SK-N-SH treated with all-trans-retinoic acid at 6 μM for 48 hours (cell line): ENCODE data around the gene JADE3.

Experiments
- ATAC-seq: fragments of 200-7000 bp; cut with Tn5 transposase; 3 replicates; pipeline ENCODE4 v1.9.1; 2020; ENCODE audit warnings: mild to moderate bottlenecking, moderate library complexity
- ARNTL ChIP-seq: fragments of 450-650 bp; formaldehyde crosslinking; IDR thresholded peaks from 2 replicates; pipeline ENCODE4 v1.5.0; 2020; ENCODE audit warnings: low read depth, mild to moderate bottlenecking, moderate library complexity, borderline replicate concordance
- BACH2 ChIP-seq: fragments of 250-450 bp; sonication (Bioruptor Pico); IDR thresholded peaks from 2 replicates; pipeline ENCODE4 v1.9.0; 2021; ENCODE audit warnings: mild to moderate bottlenecking, borderline replicate concordance
- CREB5 ChIP-seq: fragments of 250-450 bp; sonication (Bioruptor Pico); IDR thresholded peaks from 2 replicates; pipeline ENCODE4 v1.5.1; 2020; ENCODE audit warnings: low read depth, mild to moderate bottlenecking, moderate library complexity
- CSDC2 ChIP-seq: fragments of 250-450 bp; sonication (Bioruptor Pico); IDR thresholded peaks from 2 replicates; pipeline ENCODE4 v1.5.0; 2020; ENCODE audit warnings: mild to moderate bottlenecking, moderate library complexity
- CSRNP3 ChIP-seq: fragments of 250-450 bp; sonication (Bioruptor Pico); IDR thresholded peaks from 2 replicates; pipeline ENCODE4 v1.5.1; 2021; ENCODE audit warnings: mild to moderate bottlenecking, moderate library complexity
- ESRRG ChIP-seq: fragments of 250-450 bp; sonication (Bioruptor Pico); IDR thresholded peaks from 2 replicates; pipeline ENCODE4 v1.6.1; 2021; ENCODE audit warnings: mild to moderate bottlenecking
- GLIS3 ChIP-seq: fragments of 250-450 bp; sonication (Bioruptor Pico); IDR thresholded peaks from 2 replicates; pipeline ENCODE4 v1.5.0; 2020; ENCODE audit warnings: mild to moderate bottlenecking, moderate library complexity
- ISL1 ChIP-seq: fragments of 250-450 bp; sonication (Bioruptor Pico); IDR thresholded peaks from 2 replicates; pipeline ENCODE4 v2.1.2; 2022; ENCODE audit warnings: mild to moderate bottlenecking, moderate library complexity
- OSR1 ChIP-seq: fragments of 250-450 bp; sonication (Bioruptor Pico); IDR thresholded peaks from 2 replicates; pipeline ENCODE4 v1.8.0; 2022; ENCODE audit warnings: moderate library complexity, mild to moderate bottlenecking, inconsistent platforms
- PATZ1 ChIP-seq: fragments of 250-450 bp; sonication (Bioruptor Pico); IDR thresholded peaks from 2 replicates; pipeline ENCODE4 v1.8.0; 2020; ENCODE audit warnings: mild to moderate bottlenecking, moderate library complexity, borderline replicate concordance
- PPARA ChIP-seq: fragments of 250-450 bp; sonication (Bioruptor Pico); IDR thresholded peaks from 2 replicates; pipeline ENCODE4 v1.5.0; 2020; ENCODE audit warnings: mild to moderate bottlenecking, borderline replicate concordance
- RARB ChIP-seq: fragments of 250-450 bp; sonication (Bioruptor Pico); IDR thresholded peaks from 2 replicates; pipeline ENCODE4 v1.8.0; 2021; ENCODE audit warnings: mild to moderate bottlenecking, moderate library complexity
- SNAI2 ChIP-seq: fragments of 250-450 bp; sonication (Bioruptor Pico); IDR thresholded peaks from 2 replicates; pipeline ENCODE4 v1.5.0; 2020; ENCODE audit warnings: mild to moderate bottlenecking, moderate library complexity
- TCF4 ChIP-seq: fragments of 250-450 bp; sonication (Bioruptor Pico); IDR thresholded peaks from 2 replicates; pipeline ENCODE4 v1.8.0; 2021; ENCODE audit warnings: mild to moderate bottlenecking, moderate library complexity, borderline replicate concordance
- TOX ChIP-seq: fragments of 250-450 bp; sonication (Bioruptor Pico); IDR thresholded peaks from 2 replicates; pipeline ENCODE4 v1.8.0; 2021; ENCODE audit warnings: mild to moderate bottlenecking, moderate library complexity, borderline replicate concordance
- ZFP3 ChIP-seq: fragments of 250-450 bp; sonication (Bioruptor Pico); IDR thresholded peaks from 2 replicates; pipeline ENCODE4 v1.5.0; 2020; ENCODE audit warnings: mild to moderate bottlenecking, moderate library complexity
- ZFP30 ChIP-seq: fragments of 450-650 bp; formaldehyde crosslinking; IDR thresholded peaks from 2 replicates; pipeline ENCODE4 v1.5.0; 2022; ENCODE audit warnings: mild to moderate bottlenecking, moderate library complexity
- ZNF565 ChIP-seq: fragments of 450-650 bp; formaldehyde crosslinking; conservative IDR thresholded peaks from 2 replicates; pipeline ENCODE4 v1.5.0; 2020; ENCODE audit warnings: low read depth, mild to moderate bottlenecking, moderate library complexity
- ZNF70 ChIP-seq: fragments of 450-650 bp; formaldehyde crosslinking; IDR thresholded peaks from 2 replicates; pipeline ENCODE4 v1.5.0; 2020; ENCODE audit warnings: mild to moderate bottlenecking, moderate library complexity
- ZNF8 ChIP-seq: fragments of 450-650 bp; formaldehyde crosslinking; IDR thresholded peaks from 2 replicates; pipeline ENCODE4 v1.5.0; 2020; ENCODE audit warnings: mild to moderate bottlenecking, moderate library complexity
- TF ChIP-seq, protein P1 (sequence below): fragments of 250-450 bp; sonication (Bioruptor Pico); IDR thresholded peaks from 2 replicates; pipeline ENCODE4 v1.5.0; 2020; ENCODE audit warnings: mild to moderate bottlenecking, moderate library complexity

The JADE3 gene

GRCh38 chrX:46910415-46910814 is 1.8 kb upstream of the JADE3 start:
- ATAC-seq = no peak
- TF ChIP-seq RARB (CRISPR knock-in tag) = no peak
- no peak for TF ChIP-seq ESRRG (CRISPR knock-in tag)
- TF ChIP-seq ZFP3 (CRISPR knock-in tag) = no peak
- TF ChIP-seq ZNF8 (CRISPR knock-in tag) = no peak
- TF ChIP-seq BACH2 = no peak
- no peak for TF ChIP-seq ARNTL (CRISPR knock-in tag)
- no peak for TF ChIP-seq GLIS3 (CRISPR knock-in tag)
- no peak for TF ChIP-seq CSRNP3
- TF ChIP-seq ZNF565 (CRISPR knock-in tag) = no peak
- no peak for TF ChIP-seq ISL1 (CRISPR knock-in tag)
- TF ChIP-seq, protein P1, sequence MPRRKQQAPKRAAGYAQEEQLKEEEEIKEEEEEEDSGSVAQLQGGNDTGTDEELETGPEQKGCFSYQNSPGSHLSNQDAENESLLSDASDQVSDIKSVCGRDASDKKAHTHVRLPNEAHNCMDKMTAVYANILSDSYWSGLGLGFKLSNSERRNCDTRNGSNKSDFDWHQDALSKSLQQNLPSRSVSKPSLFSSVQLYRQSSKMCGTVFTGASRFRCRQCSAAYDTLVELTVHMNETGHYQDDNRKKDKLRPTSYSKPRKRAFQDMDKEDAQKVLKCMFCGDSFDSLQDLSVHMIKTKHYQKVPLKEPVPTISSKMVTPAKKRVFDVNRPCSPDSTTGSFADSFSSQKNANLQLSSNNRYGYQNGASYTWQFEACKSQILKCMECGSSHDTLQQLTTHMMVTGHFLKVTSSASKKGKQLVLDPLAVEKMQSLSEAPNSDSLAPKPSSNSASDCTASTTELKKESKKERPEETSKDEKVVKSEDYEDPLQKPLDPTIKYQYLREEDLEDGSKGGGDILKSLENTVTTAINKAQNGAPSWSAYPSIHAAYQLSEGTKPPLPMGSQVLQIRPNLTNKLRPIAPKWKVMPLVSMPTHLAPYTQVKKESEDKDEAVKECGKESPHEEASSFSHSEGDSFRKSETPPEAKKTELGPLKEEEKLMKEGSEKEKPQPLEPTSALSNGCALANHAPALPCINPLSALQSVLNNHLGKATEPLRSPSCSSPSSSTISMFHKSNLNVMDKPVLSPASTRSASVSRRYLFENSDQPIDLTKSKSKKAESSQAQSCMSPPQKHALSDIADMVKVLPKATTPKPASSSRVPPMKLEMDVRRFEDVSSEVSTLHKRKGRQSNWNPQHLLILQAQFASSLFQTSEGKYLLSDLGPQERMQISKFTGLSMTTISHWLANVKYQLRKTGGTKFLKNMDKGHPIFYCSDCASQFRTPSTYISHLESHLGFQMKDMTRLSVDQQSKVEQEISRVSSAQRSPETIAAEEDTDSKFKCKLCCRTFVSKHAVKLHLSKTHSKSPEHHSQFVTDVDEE (CRISPR knock-in tag) = no peak
- no peak for TF ChIP-seq ZFP30 (CRISPR knock-in tag)
- TF ChIP-seq OSR1 = no peak
- TF ChIP-seq PATZ1 (CRISPR knock-in tag) = no peak
- no peak for TF ChIP-seq PPARA
- no peak for TF ChIP-seq TOX (CRISPR knock-in tag)
- no peak for TF ChIP-seq CSDC2 (CRISPR knock-in tag)
- no peak for TF ChIP-seq ZNF70 (CRISPR knock-in tag)
- no peak for TF ChIP-seq SNAI2
- no peak for TF ChIP-seq CREB5 (CRISPR knock-in tag)

DNA sequence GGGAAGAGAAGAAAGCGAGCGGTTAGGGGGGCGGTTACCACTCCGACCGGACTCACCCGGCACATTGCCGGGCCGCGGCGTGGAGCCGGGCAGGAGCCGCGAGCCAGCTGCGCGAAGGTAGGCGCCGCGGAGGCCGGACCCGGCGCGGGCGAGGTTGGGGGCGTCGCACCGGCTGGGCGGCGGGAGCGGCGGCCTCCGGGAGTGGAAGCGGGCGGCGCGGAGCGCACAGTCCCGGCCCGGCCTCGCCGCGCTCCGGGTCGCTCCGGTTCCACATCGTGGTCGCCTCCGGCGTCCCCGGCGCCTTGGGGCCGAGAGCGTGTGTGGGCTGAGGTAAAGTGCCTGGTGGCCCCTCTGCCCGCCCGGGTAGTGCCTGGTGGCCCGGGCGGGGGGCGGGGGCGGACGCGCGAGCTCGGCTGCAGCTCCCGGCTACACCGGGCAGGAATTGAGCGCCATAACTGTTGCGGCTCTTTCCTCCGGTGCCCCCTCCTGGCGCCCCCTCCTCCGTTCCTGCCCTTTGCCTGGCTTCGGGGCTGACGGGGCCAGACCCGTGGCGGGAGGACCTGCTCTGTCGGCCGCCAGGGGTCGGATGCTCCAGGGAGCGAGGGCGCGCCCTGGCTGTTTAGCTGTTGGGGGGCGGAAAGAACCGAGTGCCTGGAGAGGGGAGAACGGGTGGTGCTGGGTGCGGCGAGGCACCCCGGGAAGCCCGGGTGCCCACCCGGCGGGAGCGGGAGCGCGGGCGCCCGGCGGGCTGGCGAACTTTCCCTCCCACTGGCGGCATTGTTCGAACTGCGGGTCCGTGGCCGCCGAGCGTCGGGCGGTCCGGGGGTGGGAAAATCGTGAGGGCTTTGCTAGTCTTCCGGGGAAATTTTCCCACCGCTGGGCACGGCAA is 626 bp downstream of the JADE3 start:
- peak; percentile 84 for ATAC-seq
- no peak for TF ChIP-seq TCF4 (CRISPR knock-in tag)
- TF ChIP-seq CSDC2 (CRISPR knock-in tag) = no peak
- TF ChIP-seq ZNF70 (CRISPR knock-in tag) = no peak
- no peak for TF ChIP-seq PPARA

- no peak for TF ChIP-seq PATZ1 (CRISPR knock-in tag)
- no peak for TF ChIP-seq OSR1
- TF ChIP-seq SNAI2 = no peak
- no peak for TF ChIP-seq ISL1 (CRISPR knock-in tag)
Measured at GRCh38 chrX:46913667-46914066, 1.4 kb downstream of the JADE3 start.

More at GRCh38 chrX:46913667-46914066, 1.4 kb downstream of the JADE3 start:
- no peak; the same call in 2 of the 3 replicates for ATAC-seq
